GM21737 (cell line): ENCODE measurements around the gene KCND2.
"Not testable (repeated sequence)": the region's sequence is repeated elsewhere in the genome, so short reads cannot be mapped to it uniquely, and the experiment has no call there.

Source experiments
- ATAC-seq: cut with Tn5 transposase; IDR thresholded peaks from one replicate; pipeline ENCODE4 v1.9.1; 2021; ENCODE audit warnings: mild to moderate bottlenecking, moderate library complexity; ENCODE audit not compliant: unreplicated experiment

Gene KCND2

DNA sequence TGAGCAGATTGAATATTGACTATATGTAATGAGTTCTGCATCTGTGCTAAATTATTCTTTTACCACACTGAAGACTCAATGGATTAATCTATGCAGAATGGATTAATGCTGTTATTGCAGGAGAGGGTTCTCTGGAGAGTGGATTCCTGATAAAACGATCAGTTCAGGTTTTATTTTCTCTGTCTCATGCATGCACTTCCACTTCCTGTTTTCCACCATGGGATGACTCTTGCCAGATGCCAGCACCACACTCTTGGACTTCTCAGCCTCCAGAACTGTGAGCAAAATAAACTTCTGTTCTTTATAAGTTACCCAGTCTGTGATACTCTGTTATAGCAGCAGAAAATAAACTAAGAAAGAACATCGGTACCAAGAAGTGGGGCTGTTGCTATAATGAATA, 207.5 kb downstream of the KCND2 start:
- ATAC-seq, result no peak

GRCh38 chr7:120480930-120481329, 208.0 kb downstream of the KCND2 start:
- no peak for ATAC-seq

GRCh38 chr7:120486164-120486563, 213.2 kb downstream of the KCND2 start:
- no peak for ATAC-seq

- ATAC-seq, result no peak
Measured at GRCh38 chr7:120502132-120502531, 229.2 kb downstream of the KCND2 start.

GRCh38 chr7:120502825-120503224, 229.8 kb downstream of the KCND2 start:
- ATAC-seq, result no peak

- no peak for ATAC-seq
Measured at GRCh38 chr7:120504386-120504785, 231.4 kb downstream of the KCND2 start.

- no peak for ATAC-seq
Measured at GRCh38 chr7:120505770-120506169, 232.8 kb downstream of the KCND2 start.

DNA sequence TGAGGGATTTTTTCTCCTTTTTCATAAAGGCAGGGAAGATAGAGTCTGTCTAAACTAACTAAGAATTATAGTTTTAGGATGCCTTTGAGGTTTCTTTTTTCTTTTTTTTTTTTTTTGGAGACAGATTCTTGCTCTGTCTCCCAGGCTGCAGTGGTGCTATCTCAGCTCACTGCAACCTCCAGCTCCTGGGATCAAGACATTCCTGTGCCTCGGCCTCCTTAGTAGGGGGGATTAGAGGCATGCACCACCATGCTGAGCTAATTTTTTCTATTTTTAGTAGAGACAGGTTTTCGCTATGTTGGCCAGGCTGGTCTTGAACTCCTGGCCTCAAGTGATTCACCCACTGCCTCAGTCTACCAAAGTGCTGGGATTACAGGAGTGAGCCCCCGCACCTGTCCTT, 239.7 kb downstream of the KCND2 start:
- ATAC-seq, result no peak

DNA sequence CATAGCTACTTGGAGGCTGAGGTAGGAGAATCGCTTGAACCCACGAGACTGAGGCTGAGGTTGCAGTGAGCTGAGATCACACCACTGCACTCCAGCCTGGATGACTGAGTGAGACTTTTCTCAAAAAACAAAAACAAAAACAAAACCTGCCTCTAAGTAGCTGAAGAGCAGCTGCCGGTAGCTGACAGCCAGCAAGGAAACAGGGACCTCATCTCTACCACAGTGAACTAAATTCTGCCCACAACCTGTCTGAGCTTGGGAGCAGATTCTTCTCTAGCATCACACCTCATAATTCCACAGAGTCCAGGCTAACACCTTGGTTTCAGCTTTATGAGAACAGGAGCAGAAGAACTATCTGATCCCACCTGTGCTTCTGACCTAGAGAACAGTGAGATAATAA, 246.2 kb downstream of the KCND2 start:
- no peak for ATAC-seq

DNA sequence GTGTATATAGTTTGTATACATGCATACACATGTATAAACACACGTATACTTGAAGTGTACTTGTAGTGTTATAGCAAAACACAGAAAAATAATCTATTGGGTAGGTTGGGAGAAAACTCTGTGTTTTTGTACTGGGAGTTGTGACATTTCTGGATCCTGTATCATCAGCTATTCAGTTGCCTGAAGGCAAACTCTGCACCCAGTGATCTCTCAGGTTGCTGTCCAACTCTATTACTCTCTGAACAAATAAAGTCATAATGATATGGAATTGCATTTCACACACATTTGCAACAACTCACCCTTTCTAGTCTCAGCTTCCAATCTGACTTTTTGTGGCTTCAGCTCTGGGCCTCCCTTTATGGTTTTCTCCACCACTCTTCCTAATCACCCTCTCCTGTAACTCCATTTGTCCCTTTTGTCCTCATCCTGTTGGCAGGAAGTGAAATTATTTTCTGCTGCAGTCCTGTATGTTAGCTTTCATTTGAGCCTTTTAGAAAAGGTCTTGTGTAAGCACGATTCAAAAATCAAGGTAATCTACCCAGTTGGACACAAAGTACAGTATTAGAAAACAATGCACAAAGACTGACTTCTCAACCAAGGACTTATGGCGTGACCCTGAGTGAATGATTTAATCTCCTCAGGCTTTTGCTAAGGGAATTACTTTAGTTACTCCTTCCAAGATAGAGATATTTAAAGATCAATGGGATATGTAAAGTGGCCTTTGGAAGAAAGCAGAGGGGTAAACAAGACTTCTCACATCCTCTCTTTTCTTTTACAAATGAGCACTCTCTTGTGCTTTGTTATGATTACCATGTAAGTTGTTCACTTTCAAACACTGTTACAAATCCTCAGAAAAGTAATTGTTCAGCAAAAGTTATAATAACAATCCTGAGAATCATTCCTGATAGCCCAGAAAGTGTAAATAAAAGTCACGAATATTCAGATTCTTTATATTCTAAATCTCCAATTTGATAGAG, 249.1 kb downstream of the KCND2 start:
- ATAC-seq, result no peak

DNA sequence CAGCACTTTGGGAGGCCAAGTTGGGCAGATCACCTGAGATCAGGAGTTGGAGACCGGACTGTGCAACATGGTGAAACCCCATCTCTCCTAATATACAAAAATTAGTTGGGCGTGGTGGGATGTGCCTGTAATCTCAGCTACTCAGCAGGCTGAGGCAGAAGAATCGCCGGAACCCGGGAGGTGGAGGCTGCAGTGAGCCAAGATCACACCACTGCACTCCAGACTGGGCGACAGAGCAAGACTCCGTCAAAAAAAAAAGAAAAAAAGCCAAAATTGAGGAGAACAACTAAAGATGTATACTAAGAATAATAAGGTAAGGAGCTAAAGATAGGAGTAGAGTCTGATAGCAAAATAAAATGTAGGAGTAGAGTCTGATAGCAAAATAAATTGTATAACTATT, 251.0 kb downstream of the KCND2 start:
- ATAC-seq, result no peak

- no peak for ATAC-seq
Measured at GRCh38 chr7:120526902-120527509, 254.0 kb downstream of the KCND2 start.

DNA sequence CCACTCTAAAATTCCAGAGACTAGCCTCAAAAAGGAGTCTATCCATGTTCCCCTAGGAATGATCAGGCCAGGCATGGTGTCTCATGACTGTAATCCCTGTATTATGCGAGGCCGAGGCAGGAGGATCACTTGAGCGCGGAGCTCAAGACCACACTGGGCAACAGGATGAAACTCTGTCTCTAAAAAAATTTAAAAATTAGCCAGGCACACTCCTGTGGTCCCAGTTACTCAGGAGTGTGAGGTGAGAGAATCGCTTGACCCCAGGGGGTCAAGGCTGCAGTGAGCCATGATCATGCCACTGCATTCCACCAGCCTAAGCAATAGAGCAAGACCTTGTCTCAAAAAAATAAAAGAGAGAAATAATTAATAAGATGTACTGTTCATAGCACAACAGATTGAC, 256.8 kb downstream of the KCND2 start:
- ATAC-seq, result no peak

DNA sequence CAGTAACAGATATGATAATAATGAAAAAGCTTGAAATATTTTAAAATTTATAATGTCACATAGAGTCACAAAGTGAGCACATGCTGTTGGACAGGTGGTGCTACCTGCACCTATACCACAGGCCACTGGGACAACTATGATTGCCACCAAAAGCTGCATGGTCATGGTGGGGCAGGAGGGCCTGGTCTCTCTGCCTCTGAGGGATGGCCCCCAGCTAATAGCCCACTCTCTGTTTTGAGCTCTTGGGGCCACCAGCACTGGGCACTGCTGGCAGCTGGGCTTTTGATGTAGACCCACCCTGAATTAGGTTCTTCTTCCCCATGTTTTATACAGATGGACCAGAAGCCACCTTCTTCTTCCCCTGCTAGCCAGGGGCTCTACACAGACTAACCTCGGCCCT, 265.4 kb downstream of the KCND2 start:
- ATAC-seq, result no peak

DNA sequence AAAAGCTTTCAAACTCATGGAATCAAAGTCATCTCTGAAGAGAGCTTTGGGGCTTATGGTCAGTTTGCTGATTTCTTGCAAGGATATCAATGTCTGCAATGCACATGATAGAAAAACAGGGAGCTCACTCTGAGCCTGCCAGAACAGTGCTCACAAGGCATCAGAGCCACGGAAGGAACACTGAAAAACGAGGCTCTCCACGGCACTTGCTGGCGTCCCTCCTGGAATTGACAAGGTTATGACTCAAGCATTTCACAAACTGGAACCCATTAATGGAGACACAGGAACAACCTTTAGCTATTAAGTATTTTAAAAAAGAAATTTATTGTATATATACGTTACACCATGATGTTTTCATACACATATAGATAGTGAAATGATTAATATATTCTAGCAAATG, 266.3 kb downstream of the KCND2 start:
- ATAC-seq, result no peak

DNA sequence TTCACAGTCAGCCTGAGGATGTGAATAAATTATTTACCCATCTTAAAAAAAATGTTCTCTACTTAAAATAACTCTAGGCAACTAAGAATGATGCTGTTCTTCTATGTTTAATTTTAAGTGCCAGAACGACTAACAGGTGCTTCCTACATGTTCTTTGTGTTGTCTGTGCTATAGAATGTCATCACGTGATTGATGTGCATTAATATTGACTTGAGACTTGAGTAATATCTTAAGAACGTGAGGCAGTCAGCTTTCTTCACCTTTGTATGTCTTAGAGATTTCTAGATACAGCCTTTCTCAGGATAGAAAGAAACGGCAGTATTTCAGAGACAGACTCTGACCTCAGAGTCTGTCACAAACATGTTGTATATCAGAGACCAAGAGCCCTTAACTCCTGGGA, 274.6 kb downstream of the KCND2 start:
- no peak for ATAC-seq

DNA sequence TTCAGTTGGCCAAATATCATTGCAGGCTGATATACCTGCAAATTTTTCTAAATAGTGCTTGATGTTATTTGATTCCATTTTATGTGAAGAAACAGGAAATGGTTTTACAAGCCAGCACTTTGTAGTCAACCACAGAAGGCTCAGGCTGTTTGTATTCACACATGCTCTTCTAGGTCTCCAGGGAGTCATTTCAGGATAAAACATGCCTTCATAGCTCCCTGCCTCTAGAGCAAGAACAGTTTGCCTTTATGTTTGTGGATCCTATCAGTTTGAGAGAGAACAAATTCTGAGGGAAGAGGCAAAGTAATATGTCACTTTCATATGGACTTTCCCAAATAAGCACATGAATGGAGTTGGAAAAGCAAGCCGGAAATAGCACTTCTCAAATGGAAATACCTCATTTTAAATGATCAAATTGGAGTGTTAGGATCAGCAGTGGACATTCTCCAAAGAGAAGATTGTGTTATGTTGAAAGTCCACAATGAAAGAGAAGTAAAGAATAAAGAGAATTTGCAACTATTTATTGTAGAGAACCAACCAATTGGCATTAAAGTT, 277.6 kb downstream of the KCND2 start:
- ATAC-seq, result no peak

DNA sequence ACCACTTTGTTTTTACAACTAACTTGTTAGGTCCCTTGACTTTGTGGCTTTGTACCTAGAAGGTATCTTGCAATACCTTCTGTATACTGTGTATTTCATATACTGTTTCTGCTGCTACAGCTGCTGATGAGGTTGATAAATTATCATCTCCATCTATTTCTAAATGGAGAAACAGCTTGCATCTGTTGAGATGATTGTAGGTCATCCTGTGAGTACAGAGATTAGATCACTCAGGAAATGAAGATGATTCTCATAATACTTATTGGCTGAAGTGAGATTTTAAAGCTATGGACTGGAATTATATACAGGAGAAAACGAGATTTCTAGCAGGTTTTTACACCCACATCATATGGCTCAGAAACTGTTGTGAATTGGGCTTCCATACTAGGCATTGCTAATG, 280.5 kb downstream of the KCND2 start:
- ATAC-seq, result peak; percentile 48

DNA sequence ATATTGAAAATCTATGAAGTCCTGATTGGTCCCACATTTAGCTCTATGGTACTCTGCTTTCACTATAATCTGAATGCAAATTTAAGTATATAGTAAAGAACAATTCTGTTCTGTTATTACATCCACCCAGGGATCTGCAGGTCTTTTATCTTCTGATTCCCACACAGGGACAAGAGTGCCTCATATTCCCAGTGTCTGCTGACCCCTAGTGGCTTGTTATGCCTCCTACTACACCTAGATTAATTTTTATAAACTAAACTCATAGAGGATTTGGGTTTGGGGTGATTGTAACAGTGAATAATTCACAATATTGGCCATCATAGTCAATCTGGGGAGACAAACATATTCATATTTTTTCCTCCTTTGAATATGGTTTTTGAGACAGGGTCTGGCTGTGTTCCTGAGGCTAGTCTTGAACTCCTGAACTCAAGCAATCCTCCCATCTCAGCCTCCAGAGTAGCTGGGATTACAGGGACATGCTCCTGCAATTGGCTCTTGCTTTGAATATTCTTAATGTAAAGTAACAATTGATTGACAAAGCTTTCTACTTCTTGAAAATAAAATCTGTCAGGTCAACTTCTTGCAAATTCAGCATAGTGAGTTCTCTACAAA, 282.1 kb downstream of the KCND2 start:
- peak; percentile 69 for ATAC-seq

DNA sequence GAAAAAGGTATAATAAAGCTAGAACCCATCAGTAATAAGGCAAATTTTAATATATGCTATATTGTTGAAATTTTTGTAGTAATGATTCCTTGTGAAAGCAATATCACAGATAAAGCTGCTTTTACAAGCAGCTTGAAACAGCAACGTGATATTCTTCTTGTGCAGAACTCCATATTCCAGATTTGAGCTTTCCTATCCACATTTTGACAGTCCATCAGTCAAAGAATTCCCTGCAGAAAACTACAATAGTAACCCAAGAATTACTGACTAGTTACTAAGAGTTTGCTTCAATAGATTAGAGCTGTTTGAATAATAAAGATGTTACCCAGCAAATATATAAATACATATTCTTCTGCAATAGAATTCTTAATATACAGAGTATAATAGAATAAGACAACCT, 291.2 kb downstream of the KCND2 start:
- no peak for ATAC-seq

- ATAC-seq, result no peak
Measured at GRCh38 chr7:120567204-120567603, 294.2 kb downstream of the KCND2 start.

GRCh38 chr7:120578657-120579056, 305.7 kb downstream of the KCND2 start:
- ATAC-seq, result not testable (repeated sequence)
